HG02885 (cell line): ENCODE results near the gene PDE12.
A peak's percentile ranks its signal among the peaks of the same experiment; 100 is the strongest.
"Not testable (repeated sequence)": the region's sequence is repeated elsewhere in the genome, so short reads cannot be mapped to it uniquely, and the experiment has no call there.

Experiments used
- ATAC-seq: cut with Tn5 transposase; IDR thresholded peaks from one replicate; pipeline ENCODE4 v1.9.1; 2021; ENCODE audit warnings: mild to moderate bottlenecking; ENCODE audit not compliant: unreplicated experiment, poor library complexity

The PDE12 gene

GRCh38 chr3:57583544-57583943 is 27.5 kb downstream of the PDE12 start:
- no peak for ATAC-seq

DNA sequence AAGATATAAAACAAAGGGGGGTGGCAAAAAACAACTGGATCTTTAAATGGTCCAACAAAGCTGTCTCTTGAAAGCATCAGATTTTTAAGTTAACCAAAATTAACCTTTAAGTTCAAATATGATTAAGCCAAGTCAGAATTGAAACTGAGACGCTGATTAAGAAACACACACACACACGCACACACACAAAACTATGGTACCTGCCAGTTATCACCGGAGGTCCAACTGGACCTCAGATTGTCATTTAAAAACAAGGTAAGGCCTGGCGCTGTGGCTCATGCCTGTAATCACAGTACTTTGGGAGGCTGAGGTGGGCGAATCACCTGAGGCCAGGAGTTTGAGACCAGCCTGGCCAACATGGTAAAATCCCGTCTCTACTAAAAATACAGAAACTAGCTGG is 30.7 kb downstream of the PDE12 start:
- ATAC-seq: no peak

GRCh38 chr3:57587905-57588304 is 31.8 kb downstream of the PDE12 start:
- ATAC-seq: no peak

GRCh38 chr3:57592306-57592705 is 36.2 kb downstream of the PDE12 start:
- ATAC-seq: no peak

- ATAC-seq: no peak
Measured at GRCh38 chr3:57594144-57594543, 38.1 kb downstream of the PDE12 start.

DNA sequence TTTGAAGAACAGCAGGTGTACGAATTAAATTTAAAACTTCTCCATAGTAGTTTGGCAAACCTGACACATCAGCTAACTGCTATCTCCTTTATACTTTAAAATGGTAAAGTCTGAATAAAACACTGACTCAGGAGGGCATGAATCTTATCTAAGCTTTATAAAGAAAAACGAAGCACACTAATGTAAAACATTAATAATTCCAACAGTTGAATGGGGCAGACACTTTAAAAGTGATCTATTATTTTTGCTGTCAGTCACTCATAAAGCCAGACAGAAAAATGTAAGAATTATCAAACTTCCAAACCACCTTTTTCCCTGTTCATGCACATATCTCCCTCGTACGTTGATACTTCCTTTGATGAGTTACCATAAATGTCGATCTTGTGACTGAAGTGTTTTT is 38.5 kb downstream of the PDE12 start:
- no peak for ATAC-seq

- ATAC-seq: no peak
Measured at GRCh38 chr3:57596495-57597126, 40.5 kb downstream of the PDE12 start.

- peak; percentile 94 for ATAC-seq
Measured at GRCh38 chr3:57597127-57597923, 41.3 kb downstream of the PDE12 start, which contains the start of gene ARF4. TSS of gene ARF4 (minus strand) at chr3:57597344. CDS start at chr3:57597140, 204 bp downstream.

DNA sequence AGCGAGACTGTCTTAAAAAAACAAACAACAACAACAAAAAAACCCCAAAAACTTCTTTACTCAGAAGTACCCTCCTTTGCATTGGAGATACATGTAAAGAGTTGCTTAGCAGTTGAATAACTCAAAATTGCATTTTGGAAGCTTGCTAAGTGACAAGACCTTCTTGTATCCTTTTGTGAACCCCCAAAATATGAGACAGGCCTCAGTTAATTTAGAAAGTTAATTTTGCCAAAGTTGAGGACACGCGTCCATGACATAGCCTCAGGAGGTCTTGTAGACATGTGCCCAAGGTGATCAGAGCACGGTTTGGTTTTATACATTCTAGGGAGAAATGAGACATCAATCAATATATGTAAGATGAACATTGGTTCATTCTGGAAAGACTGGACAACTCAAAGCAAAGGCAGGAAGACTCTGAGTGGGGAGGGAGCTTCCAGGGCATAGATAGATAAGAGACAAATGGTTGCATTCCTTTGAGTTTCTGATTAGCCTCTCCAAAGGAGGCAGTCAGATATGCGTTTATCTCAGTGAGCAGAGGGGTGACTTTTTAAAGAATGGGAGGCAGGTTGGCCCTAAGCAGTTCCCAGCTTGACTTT is 42.8 kb downstream of the PDE12 start:
- ATAC-seq: no peak

DNA sequence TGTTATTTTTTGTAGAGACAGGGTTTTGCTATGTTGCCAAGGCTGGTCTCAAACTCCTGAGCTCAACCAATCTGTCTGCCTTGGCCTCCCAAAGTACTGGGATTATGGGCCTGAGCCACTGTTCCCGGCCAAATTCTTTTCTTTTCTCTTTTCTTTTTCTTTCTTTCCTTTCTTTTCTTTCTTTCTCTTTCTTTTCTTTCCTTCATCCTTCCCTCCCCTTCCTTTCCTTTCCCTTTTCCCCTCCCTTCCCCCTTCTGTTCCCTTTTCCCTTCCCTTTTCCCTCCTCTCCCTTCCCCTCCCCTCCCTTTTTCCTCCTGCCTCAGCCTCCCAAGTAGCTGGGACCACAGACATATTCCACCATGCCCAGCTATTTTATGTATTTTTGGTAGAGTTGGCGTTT is 44.1 kb downstream of the PDE12 start:
- ATAC-seq: no peak

DNA sequence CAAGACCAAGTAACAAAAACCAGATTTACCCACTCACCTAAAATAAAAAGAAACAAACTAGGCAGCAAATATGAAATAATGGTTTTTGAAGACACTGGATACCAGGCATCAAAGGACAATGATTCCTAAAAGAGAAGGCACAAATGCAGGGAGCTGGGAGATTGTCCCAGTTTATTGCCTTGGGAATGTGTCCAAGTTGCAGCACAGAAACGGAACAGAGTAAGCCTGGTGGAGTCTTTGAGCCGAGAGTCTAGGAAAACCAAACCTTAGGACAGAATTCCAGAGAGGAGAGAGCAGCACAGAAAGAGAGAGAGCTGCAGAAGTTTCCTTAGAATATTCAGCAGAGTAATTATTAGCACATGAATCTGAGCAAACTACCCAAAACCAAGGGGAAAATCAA is 48.9 kb downstream of the PDE12 start:
- ATAC-seq: no peak

GRCh38 chr3:57605683-57606082 is 49.6 kb downstream of the PDE12 start:
- ATAC-seq: no peak

- not testable (repeated sequence) for ATAC-seq
Measured at GRCh38 chr3:57611870-57612269, 55.8 kb downstream of the PDE12 start.

- no peak for ATAC-seq
Measured at GRCh38 chr3:57616233-57616632, 60.2 kb downstream of the PDE12 start.
